ENCODE data around the gene BTG1.

BTG1 gene, protein sequence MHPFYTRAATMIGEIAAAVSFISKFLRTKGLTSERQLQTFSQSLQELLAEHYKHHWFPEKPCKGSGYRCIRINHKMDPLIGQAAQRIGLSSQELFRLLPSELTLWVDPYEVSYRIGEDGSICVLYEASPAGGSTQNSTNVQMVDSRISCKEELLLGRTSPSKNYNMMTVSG

DNA sequence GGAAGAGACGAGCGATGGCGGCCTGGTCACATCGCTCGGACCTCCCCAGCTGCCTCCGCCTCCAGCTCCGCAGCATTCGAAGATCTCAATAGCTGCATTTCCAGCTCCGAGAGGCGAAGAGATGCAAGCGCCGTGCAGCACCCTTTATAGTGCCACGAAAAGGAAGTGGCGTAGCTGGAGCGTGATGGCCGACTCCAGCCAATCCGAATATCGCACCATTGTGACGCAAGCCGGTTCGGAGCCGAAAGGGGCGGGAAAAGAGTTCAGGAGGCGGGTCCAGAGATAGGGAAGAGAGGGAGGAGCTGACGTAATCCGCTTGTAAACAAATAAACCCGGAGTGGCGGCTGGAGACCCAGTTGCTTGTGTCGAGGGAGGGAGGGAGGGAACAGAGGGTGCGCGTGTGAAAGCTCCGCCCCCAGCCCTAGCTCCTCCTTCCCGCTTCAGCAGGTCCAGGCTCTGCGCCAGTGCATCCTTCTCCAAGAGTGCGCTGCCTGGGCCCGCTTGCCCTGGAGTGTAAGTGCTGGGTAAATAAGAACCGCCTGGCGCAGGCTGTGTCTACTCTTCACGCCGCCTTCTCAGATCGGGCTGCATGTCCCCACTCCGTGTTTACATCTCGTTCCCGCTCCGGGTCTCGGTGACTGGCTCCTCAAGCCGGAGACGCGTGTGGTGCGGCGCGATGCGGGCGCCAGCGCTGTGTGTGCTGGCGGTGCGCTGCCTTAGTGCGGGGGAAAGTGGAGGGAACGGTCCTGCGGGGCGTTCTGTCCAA, at the start of gene BTG1:
TSS of gene BTG1 (minus strand) at position 116 of the 766 bp plus-strand sequence. CDS start 311 bp downstream, outside the sequence.
- peak; percentile 98 for DNase-seq

DNA sequence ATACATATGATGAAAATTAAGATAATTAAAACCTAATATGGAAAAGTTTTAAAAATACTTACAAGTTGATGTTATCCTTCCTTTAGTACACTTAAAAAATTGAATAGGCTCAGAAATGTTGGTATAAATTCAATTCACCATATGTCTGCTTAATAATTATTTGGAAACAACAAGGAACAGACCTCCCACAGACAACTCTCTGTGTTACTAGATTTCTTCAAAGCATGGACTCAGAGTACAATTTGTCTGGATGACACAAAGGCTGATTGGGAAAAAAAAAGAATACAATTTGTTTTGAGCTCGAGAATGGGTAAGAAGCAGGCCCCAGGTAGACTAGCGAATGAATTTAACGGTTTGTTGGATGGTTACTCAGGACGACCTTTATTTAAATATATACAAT, 48.9 kb upstream of the BTG1 start:
- DNase-seq = no peak

DNA sequence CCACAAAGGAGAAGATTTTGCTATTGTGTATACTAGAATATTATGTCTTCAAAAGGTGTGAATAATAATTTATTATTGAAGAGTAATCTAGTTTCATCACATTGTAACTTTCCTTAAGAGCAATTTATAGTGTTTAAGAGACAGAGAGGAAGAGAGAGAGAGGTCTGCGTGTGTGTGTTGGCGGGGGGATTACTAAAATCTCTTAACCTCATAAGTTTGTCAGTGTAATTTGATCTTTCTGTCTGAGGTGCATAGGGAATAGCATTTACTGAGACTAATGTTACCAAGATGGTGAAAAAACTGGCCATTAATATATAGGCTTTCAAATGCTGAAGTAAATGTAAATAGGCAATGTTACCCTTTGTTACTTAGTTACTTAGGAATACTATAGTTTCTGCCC, 48.2 kb upstream of the BTG1 start:
- DNase-seq = no peak

- no peak for DNase-seq
Measured at GRCh38 chr12:92193063-92193462, 47.4 kb upstream of the BTG1 start.

- DNase-seq = no peak
Measured at GRCh38 chr12:92192360-92192759, 46.7 kb upstream of the BTG1 start.

GRCh38 chr12:92191061-92191460, 45.4 kb upstream of the BTG1 start:
- DNase-seq = no peak

DNA sequence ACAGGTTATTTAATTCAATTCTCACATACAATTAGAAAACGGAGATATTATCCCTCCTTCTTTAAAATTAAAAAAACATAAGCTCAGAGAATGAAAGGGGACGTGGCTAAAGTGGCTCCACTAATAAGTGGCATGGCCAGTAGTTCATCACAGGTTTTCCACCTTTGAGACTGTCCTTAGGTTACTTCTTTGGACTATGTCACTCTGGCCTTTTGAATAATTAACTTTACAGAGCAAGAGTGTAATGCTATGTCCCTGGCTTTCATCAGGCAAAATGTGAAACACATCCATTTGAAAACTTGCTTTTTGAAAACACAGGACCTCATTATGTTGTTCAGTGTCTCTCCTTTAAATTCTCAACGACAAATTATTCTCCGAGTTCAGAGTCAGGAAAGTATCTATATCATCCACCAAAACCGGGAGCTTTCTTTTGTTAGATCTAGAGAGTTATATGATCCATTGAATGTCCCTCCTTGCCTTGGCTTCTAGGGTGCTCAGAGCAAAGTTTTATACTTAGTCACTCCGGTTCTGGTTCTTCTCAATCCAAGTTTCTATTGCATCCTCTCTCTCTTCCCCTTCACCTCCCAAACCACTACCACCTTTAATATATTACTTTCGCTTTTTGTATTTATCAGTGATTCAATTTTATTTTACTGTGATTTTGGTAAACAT, 43.0 kb upstream of the BTG1 start:
- DNase-seq = no peak

- DNase-seq = no peak
Measured at GRCh38 chr12:92186038-92186470, 40.4 kb upstream of the BTG1 start.

DNA sequence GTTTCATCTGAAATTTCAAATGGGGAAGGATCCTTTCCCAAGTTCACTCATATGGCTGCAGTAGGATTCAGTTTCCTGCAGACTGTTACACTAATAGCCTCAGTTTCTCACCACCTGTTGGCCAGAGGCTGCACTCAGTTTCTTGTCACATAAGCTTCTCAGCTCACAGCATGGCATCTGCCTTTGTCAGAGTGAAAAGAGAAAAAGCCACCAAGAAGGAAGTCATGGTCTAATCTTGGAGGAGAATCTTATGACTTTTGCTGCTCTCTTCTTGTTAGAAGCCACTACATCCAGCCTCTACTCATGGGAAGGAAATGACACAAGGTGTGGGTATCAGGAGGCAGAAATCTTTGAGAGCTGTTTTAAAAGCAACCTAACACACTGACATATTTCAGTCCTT, 39.4 kb upstream of the BTG1 start:
- no peak for DNase-seq

DNA sequence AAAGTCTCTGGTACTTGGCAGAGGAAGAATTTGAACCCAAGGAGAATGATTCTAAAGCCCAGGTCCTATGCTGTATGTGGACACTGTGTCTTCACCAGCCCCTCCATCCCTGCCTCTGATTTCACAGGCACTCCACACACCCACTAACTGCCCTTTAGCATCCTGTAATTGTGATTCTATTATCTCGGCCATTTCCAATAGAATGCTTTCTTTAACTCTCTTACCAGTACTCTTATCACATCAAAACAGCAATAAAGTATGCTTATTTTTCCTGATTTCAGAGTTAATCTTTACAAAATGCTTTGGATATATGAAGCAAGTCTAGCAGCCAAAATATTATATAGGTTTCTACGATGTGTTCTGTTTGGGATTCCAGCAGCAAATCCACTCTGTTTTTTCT, 37.9 kb upstream of the BTG1 start:
- no peak for DNase-seq

DNA sequence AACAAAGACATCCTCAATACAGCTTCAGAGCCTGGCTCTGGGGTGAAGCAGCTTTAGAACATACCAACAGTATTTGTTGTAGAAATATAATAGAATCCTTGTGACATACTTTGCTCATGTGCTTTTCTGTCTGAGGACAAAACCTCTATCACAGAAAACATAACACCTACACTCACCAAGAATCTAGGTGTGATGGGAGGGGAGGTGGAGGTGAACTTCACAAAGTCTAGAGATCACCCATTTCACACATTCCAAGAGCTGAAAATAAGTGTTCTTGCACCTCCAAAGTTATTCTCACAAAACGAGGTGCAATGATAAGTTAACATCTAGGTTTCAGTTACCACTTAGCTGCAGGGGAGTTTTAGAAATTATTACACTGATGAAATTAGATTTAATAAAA, 32.7 kb upstream of the BTG1 start:
- DNase-seq = no peak

DNA sequence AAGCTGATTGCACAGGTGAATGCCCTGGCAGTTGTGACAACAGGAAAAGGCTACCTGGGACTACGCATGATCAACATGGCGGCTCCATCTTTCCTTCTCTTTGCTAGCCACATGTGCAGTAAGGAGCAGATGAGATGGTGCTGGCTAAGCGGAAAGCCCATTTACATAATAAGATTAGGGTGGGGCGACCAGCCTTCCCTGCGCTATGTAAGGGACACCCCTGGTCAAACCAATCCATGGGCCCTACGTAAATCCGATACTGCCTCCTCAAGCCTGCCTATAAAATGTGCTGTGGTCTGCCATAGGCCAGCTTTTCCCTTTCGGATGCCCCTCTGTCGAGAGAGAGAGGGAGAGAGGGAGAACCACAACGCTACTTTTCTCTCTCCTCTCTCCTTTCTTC, 31.0 kb upstream of the BTG1 start:
- DNase-seq = no peak

DNA sequence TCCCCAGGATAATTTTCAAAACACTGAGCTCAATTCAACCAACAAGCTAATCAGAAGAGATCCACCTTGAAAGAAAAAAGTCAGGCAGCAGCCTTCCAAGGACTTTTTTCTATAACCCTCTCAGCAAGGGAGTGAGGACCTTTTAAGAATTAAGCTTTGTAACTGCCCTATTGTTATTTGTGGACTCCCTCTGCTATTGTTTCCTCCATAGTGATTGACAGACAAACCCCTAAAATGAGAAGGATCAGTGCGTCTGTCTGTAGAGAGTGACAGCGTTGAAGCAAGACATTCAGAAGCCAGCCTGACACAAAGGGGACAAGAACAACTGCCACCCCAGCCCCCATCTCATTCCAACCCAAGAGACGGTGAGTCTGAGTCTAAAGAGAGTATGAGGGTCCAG, 30.3 kb upstream of the BTG1 start:
- no peak for DNase-seq

GRCh38 chr12:92170050-92170449, 24.4 kb upstream of the BTG1 start:
- DNase-seq = no peak

DNA sequence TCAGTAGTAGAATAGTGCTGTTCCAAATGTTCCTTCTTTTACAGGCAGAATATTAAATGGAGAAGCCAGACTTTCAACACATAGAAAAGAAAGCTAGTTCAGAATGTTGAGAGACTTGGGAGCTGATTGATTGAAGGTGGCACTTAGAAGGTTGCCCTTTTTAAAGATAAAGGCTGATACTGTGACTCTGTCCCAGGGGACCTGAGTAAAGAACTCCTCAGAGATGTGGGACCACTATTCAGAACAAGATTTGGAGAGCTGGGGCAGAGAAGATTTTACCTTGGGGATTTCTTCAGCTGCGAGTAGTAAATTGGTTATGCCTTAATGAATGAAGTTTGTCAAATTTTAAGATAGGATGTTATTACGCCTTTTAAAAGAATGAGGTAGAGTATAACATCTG, 21.4 kb upstream of the BTG1 start:
- no peak for DNase-seq

- no peak for DNase-seq
Measured at GRCh38 chr12:92164712-92165111, 19.1 kb upstream of the BTG1 start.

DNA sequence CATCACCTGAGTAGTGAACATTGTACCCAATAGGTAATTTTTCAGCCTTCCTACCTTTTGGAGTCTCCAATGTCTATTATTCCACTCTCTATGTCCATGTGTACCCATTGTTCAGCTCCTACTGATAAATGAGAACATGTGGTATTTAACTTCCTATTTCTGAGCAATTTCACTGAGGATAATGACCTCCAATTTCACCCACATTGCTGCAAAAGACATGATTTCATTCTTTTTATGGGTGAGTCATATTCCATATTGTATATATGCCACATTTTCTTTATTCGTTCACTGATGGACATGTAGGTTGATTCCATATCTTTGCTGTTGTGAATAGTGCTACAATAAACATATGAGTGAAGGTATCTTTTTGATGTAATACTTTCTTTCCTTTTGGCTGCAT, 16.4 kb upstream of the BTG1 start:
- no peak for DNase-seq

- no peak for DNase-seq
Measured at GRCh38 chr12:92158796-92159439, 13.3 kb upstream of the BTG1 start.

DNA sequence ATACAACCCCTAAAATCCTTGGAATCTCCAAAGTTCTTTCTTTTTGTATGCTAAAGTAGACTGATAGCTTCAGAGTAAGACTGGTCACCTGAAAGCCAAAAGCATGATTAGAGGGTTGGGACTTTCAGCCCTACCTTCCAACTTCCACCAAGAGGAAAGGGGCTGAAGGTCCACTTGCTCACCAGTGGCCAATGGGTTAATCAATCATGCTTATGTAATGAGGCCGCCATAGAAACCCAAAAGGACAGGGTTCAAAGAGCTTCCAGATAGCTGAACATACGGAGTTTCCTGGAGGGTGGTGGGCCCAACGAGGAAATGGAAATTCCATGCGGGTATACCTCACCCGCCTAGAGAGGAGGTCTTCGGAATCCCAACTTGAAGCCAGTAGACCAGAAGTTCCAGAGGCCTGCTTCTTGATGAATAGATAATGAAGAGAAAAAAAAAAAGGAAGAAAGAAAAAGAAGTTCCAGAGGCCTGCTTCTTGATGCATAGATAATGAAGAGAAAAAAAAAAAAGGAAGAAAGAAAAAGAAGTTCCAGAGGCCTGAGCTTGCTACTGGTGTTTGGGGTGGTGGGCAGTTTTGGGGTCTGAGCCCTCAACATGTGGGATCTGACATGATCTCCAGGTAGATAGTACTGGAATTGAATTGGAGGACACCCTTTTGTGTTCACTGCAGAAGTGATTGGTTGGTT, 11.2 kb upstream of the BTG1 start:
- DNase-seq = no peak

DNA sequence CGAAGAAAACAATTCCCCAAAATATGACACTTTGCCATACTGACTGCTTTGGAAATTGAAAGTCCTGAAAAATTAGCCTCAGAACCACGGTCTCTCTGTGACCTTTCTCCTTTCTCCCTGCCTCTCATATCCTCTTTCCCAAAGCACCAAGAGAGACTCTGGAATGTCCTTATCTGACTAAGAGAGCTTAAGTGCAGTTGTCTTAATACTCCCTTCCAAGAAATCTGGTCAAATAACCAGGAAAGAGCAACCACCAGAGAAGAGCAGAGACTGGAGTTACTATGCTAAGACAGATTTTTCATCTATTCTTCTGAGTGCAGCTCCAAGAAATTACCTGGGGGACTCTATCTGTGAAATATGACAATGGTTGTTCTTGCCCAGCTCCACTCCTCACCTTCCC, 10.5 kb upstream of the BTG1 start:
- no peak for DNase-seq

- DNase-seq = no peak
Measured at GRCh38 chr12:92155733-92156132, 10.1 kb upstream of the BTG1 start.

DNA sequence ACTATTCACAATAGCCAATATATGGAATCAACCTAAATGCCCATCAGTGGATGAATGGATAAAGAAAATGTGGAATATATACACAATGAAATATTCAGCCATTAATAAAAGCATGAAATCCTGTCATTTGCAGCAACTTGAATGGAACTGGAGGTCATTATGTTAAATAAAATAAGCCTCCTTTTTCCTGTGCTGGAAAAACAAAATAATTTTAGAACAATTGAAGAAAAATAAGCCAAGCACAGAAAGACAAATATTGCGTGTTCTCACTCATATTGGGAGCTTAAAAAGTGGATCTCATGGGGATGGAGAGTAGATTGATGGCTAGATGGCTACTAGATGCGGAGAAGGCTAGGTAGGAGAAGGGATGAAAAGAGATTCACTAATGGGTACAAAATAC, 6.3 kb upstream of the BTG1 start:
- DNase-seq = no peak

DNA sequence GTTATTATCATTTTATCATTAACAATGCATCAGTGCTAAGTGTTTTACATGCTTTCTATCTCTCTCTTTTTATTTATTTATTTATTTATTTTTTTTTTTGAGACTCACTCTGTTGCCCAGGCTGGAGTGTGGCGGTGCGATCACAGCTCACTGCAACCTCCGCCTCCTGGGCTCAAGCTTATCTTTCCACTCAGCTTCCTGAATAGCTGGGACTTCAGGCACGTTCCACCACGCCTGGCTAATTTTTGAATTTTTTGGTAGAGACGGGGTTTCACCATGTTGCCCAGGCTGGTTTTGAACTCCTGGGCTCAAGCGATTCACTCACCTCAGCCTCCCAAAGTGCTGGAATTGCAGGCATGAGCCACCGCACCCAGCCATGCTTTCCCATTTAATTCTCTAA, 3.9 kb upstream of the BTG1 start:
- no peak for DNase-seq

Data from NCI-H2029 treated with DMSO at 0.1 percent for 48 hours (cell line).